GM19099 (cell line): ENCODE results near the gene EVX2.

Experiments
- POLR2A ChIP-seq: IDR thresholded peaks from 3 replicates; pipeline ENCODE4 v1.6.1; 2011; ENCODE audit warnings: low read depth; ENCODE audit not compliant: insufficient read length; ENCODE audit errors: extremely low read depth

EVX2 gene

DNA sequence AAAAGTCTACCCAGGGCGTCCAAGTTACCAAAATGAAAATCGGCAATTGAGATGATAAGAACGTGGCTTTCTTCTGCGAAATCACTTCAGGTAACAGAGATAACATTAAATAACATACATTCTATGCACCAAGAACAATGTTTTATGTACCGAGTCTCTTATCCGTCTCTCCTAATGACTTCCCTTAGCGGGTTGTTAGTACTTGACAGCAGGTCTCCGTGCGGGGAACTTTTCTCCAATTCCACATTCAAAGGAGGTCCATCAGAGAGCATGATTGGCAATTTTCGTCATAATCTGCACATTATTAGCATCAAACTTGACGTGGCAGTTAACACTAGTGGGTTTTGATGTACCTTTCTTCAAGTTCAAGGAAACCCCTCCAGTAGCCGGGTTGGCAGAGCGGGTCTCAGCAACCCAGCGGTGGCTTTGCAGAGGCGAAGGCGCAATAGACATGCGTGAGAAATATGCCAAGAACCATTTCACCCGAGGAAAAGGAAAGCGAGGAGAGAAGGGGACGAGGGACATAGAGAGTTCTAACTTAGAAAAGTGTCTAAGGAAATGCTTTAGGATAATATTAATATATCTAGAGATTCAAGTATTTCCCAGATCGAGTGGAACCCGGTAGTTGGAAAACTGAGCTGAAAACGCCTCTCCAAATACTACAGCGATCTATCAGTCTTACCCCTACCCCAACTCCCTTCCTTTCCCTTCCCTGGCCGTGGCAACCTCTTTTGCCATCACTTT, 5.0 kb downstream of the EVX2 start:
- no peak for TF ChIP-seq POLR2A

DNA sequence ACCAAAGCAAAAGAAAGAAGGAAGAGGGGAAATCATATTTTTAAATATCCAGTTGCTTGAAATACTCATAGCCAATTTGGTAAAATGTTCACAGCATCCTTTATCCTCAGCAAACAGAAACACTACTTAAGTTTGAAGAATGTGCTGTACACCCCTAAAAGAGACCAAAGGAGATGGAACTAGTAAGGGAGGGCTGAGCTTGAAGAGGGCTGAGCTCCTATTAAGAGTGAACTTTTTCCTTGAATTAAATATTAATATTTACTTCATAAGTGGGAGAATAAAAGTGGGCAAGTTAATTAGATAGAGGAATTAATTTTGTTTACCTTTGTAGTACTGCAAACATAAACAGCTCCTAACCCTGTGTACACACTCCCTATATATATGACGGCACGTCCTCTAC, 7.0 kb downstream of the EVX2 start:
- TF ChIP-seq POLR2A, result no peak

DNA sequence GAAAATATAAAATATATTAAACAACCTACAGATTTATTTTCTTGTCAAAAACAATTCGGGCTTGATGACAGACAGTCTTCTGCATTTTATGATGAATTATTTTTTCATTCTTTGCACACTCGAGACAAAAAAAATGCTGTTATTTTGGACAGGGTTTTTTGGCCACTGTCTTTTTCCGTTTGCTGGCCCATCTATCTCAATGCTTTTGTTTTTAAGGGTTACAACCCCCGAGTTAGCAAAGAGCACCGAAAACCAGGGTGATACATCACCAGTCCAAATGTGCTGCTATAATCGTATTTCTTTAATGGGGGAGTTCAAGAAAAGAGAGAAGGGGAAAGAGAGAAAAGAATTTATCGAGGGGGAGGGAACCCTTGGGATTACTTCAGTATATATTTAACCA, 7.7 kb downstream of the EVX2 start:
- no peak for TF ChIP-seq POLR2A

DNA sequence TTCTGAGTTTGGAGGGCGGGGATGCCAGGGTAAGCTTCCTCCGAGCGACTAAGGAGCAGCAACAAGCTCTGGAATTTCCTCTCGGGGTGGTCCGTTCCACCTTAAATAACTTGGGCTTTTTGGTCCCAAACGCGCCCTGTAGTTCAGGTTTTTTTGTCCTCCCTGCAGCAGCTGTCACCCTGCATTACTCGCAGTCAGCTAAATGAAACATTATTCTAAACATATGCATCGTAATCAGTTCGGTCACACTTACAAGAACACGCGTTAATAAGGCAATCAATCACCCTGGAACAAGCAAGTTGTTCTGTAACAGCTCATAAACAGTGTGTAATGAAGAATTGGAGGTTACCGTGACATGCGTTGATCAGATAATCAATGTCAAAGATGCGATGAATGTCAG, 8.3 kb downstream of the EVX2 start:
- no peak for TF ChIP-seq POLR2A

DNA sequence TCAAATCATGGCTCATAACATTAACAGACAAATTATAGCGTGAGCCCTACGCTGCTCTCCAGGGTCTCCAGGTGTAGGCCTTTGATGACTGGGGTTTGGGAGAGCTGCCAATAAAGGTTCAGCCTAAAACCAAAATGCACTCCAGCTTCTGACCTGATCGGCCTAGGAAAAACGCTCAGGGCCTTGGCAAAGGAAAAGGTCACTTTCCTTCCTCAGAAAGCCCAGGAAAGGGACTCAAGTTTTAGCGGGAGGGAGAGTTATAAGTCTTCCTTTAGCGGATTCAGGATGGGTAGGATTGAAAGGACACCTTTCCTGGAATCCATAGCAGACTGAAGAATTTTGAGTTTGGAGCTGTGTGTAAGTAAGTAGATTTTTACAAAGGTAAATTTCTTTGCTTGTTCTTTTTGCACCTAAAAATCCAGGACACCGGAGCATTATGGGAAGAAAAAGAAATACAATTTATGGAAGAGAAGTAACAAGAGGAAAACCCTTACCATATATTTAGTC, 8.8 kb downstream of the EVX2 start:
- no peak for TF ChIP-seq POLR2A

DNA sequence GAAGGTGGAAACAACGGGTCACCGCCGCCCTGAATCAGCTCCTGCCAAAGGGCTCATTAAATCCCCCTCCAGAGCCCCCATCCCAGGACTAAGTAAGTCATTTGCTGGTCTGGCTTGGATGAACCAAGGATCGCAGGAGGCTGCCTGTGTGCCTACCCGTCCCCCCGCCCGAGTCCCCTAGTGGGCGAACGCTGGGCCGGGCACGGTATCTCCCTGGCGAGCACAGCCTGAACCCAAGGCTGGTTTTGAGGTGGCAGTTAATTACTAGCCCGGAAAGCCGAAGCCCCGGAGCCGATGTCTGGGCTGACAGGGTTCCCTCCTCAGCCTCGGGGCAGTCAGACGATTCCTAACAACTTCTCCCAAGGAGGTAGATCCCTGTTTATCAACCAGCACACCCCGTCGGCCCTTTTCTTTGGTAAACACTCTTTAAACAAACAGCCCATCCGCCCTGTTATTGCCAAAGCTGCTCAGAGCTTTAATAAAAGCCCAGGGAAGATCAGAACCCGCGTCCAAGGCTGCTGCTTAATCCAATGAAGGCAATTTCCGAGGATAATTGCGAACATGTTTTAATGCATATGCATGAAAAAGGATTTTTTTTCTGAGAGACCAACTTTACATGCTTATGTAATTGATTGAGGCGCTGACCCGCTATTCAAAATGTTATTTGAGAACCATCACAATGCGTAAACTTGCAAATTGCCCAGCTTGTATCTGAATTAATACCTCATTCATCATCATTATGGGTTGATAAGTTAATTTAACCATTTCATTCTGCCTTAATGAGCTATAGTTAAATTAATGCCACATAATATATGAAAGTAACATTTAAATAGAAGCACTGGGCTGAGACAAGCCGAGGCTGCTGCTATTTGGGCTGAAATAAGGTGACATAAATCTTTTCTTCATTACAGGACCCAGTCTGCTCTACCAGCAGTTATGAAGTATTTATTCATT, 10.5 kb downstream of the EVX2 start:
- no peak for TF ChIP-seq POLR2A

DNA sequence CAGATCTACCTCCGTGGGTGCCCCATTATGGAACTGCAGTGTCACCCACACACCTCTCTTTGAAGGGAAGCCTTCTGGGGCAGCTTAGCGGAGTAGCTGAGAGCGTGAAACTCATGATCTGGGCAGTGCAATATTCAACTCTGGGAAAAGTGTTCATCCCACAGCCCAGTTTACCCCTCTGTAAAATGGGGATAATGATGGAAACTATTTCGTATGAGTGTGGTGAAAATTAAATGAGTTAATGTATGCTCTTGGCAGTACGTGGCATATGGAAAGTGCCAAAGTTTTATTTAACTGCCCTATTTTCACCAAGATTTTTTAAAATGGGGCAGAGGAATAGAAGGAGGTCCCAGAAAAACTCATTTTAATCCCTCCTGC, 11.5 kb downstream of the EVX2 start:
- no peak for TF ChIP-seq POLR2A

DNA sequence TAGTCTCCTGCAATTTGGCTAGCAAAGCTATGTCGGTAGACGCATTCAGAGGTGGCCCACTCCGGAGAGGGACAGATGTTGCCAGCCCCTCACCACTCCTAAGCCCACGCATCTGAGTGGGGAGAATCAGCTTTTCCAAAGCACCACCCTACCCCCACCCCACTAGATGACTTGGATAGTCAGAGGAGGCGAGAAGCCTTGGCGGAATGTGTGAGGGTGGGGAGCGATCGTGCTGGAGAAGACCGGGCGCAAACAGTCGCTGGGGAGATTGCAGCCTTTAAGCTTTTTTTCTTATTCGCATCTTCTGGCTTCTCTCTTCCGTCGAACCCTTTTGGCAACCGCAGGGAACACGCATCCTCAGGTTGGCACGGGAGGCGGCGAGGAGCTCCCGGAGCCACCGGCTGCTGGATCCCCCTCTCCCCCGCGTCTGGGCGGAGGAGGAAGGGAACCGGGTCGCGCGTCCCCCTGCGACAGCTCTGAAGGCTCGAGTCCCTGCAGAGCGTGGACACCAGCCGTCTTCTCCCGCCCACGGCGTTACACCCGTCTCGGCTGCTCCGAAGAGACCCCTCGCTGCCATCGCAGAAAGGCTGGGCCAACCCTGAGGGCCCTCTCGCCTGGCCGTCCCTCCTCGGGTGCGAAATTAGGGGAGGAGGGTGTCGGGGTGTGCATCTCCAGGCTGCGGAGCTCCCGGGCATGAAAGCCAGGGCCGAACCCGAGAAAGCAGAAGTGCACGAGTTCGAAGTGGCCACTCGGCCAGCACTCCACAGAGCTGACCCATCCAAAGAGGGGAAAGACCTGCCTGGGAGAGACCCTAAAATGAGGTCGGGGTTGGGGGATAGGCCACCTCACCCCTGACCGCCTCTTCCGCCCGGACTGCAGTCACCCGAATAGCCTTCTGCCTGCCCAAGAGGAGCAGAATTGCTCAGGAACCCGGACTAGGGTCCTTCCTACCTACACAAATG, 12.2 kb downstream of the EVX2 start:
- no peak for TF ChIP-seq POLR2A

DNA sequence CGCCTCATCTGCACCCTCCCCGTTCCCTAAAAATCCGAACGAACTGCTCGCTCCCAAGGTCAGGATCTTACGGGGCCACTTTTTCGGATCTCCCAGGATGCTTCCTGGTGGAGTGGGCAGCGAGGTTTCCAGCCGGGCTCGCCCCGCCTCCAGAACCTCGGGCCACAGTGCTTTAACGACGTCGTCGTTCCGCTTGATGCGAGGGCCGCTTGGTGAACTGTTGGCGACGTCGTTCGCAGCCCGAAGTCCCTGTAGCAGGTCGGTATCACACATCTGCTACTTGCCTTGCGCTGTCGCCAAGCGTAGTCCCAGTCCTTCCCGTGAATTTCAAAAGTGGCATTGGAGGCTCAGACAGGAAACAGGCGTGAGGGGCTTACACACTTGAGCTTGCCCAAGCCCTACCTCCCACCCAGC, 15.3 kb downstream of the EVX2 start:
- no peak for TF ChIP-seq POLR2A

DNA sequence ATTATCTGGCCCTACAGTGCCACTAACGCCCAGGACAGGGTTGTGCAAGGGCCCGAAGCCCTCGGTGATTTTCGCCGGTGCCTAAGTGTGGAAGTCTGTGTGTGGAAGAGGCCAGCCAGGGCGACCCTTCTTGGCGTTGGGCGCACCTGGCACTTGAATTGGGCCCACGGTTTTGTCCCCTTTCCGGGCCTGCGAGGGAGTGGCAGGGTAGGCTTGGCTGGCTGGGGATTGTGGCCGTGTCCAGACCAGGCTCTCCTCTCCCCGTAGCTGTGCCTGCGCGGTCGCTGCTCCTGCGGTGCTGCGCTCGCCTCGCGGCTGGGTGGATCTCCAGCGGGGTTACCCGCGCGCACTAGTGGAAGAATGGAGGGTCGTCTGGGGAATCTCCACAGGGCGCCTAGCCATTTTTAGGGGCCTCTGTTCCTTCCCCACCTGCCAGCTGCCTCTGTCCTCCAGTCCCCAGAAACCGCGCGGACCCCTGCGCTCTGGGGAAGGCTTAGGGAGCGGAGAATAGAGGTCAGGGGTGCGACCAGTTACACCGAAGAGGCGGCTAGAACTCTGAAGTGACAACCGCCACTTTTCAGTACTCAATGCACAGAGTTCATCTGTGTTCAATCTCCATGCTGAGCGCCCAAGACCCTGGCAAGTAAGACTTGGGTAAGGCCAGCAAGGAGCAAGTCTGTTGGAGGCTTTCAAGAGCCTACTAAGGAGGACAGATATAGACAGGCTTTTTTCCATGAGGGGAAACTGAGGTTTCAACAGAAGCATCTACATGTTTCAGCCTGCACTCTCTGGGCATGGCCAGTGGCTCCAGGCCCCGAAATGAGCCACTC, 16.0 kb downstream of the EVX2 start:
- TF ChIP-seq POLR2A, result no peak

DNA sequence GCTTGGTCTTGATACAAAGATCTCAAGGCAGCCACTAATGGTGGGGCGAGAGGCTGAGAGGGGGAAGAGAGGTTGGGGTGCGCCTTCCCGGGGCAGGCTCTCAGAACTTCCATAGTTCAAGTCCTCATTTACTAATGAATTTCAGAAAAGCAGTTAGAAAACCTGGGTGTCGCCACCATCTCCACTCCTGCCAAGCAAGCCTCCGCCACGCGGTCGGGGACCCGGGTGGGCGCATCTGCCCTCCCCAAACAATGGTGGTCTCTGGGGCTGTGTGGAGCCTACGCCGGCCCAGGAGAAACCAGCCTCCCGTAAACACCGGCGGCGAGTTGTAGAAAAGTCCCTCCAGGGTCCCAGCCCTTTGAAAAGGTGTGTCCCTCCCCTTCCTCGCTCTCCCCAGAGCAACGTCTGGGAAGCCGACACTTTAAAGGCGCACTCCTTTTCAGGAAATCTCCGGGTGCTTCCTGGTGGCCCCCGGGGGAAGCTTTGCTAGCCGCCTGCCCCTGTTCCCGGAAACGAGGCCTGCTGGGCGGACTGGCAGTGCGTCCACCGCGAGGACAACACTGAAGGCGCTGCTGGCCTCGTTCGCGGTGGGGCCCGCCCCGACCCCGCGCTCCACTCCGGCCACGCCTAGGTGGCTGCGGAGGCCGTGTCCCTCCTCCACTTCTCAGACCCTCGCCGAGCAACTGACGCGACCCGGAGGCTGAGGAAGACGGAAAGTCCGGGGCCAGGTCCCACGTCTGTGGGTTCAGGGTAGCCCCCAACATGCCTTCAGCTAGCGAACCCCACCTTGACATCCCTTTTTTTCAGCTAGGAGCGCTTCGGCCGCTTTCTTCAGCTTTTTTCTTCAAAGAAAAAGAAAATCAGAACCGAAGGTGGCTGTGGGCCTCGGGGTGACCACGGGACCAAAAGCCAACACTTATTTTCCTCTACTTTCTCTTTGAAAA, 16.8 kb downstream of the EVX2 start:
- no peak for TF ChIP-seq POLR2A

DNA sequence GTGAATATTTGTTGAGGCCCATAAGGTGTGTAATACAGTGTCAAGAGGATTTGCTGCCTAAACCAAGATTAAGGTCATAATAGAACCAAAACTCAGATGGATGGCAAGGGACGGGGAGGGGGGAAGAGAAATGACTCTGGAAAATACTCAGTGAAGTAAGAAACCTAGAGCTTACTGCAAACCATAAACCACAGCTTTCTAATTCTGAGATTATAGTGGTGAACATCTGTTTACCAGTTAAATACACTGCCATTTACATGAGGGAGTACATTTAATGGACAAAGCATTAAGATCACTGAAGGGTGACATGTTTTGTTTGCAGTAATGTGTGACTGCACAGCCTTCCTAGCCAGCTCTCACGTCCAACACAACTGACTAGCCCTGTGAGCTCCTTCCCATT, 19.8 kb downstream of the EVX2 start:
- no peak for TF ChIP-seq POLR2A

DNA sequence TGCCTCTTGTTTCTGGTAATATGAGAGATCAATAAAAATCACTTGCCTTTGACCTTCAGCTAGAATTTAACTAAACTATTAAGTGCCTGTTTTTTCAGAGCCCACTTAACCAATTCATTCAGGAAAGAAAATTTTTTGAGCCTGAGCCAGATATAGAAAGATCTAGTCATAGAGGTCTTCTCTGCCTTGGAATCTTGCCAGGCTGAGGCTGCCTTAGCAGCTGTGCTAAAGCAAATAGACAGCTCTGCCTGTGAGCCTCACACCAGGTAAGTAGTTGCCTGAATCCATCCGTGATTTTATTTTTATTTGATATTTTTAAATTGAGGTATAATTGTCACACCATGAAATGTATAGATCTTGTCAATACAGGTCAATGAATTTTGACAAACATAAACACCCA, 27.4 kb downstream of the EVX2 start:
- no peak for TF ChIP-seq POLR2A

DNA sequence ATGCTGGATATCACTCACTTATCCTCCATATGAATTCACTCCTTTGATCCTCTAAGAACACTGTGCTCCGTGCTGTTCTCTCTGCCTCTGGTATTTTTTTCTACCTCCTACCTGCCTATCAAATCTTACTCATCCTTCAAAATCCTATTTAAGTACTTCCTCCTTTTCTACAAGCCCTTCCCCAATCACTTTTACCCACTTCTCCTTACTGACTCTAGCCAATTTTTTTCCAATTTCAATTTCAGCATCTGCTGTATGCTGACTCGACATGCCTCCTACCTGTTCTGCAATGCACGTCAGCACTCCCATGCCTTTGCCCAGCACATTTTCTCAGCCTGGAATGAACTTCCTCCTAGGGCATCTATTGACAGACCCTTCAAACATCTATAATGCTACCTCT, 44.4 kb downstream of the EVX2 start:
- no peak for TF ChIP-seq POLR2A

DNA sequence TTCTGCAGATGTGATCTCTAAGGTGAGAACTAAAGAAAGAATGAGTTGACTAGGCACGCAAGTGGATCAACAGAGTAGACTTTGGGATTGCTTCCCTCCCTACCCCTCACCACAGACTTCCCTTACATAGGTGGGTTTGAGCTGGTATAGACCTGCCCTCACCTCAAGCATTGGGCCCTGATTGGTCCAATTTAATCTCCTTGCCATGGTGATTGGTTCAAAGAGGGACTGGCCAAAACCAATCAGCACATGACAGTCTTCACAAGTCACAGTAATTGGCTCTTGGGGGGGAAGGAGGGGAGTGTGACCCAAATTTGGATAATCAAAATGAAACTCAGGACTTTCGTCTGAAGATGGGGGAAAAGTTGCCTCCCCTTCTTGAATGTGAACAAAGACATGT, 45.1 kb downstream of the EVX2 start:
- no peak for TF ChIP-seq POLR2A
